ENCODE results near the gene SIPA1. TPM values are rescaled to one million over a fixed set of nuclear protein-coding genes. Genes with fewer than 3 reads are reported as not detected.

Gene SIPA1
- total RNA-seq, 1 experiment from 2014 or later = 65.4 TPM

DNA sequence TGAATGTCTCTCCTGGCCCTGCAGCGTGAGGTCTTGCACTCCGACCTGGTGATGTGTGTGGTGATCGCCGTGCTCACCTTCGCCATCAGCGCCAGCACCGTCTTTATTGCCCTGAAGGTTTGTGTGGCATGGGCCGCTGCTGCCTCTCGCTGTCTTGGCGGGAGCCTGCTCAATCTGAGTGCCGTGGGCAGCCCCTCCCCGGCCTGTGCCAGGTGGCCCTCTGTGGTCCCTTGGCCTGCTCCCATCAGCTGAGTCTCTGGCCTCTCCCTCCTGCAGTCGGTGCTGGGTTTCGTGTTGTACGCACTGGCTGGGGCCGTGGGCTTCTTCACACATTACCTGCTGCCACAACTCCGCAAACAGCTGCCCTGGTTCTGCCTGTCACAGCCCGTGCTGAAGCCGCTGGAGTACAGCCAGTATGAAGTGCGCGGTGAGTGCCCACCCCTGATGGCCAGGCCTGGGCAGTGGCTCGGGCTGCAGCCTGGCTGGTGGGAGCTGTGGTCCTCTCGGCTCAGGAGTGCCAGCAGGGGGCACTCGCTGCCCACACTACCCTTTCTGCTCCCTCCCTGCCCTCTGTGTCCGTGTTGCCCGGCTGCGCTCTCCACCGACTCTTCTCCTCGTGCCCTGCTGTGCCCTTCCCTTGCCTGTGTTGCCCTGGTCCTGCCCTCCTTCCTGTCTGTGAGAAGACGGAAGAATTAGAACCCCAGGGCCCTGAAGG lies 12.1 kb upstream of the SIPA1 start (continued):
- no peak for TF ChIP-seq GABPB1 (CRISPR knock-in tag; IDR thresholded peaks at IDR 0.05)

GRCh38 chr11:65627202-65627601 lies 10.7 kb upstream of the SIPA1 start:
- ChIA-PET CTCF (interaction anchor here (1.6 to 2.5 kb wide), 3 partner anchors 11 to 36 kb away, joined by 8 to 31 read pairs (median 8); partner anchors contain the start of gene SIPA1), POLR2A (no interaction called here)
- TF ChIP-seq ZNF232 (CRISPR knock-in tag; IDR thresholded peaks at IDR 0.05) (no peak), CREM (CRISPR knock-in tag; IDR thresholded peaks at IDR 0.05) (no peak), ZMAT4 (CRISPR knock-in tag; IDR thresholded peaks at IDR 0.05) (no peak), ZNF263 (CRISPR knock-in tag; IDR thresholded peaks at IDR 0.05; ENCODE audit: low read depth) (no peak), EMX1 (CRISPR knock-in tag; IDR thresholded peaks at IDR 0.05) (no peak), ELF4 (CRISPR knock-in tag; IDR thresholded peaks at IDR 0.05; ENCODE audit: low read depth) (no peak), FOXK1 (CRISPR knock-in tag; IDR thresholded peaks at IDR 0.05) (no peak), ZSCAN18 (CRISPR knock-in tag; IDR thresholded peaks at IDR 0.05) (no peak), MYBL2 (CRISPR knock-in tag; IDR thresholded peaks at IDR 0.05) (no peak), ZNF416 (CRISPR knock-in tag; IDR thresholded peaks at IDR 0.05) (no peak), RELA (CRISPR knock-in tag; IDR thresholded peaks at IDR 0.05; ENCODE audit: borderline replicate concordance) (no peak), TEAD1 (CRISPR knock-in tag; IDR thresholded peaks at IDR 0.05) (no peak), NFYB (CRISPR knock-in tag; conservative IDR thresholded peaks at IDR 0.05; ENCODE audit: low read depth) (no peak), JUN (CRISPR knock-in tag; IDR thresholded peaks at IDR 0.05) (no peak)
- H3K27ac Mint-ChIP-seq = no peak overlapping the region
- no peaks in the 10 kb centered on the region for H3K9me3 Mint-ChIP-seq
- H3K36me3 Mint-ChIP-seq = peaks cover 25% of the 10 kb centered on the region
- DNase-seq (ENCODE audit: low spot score) = no peak
- no peaks in the 10 kb centered on the region for H3K27me3 Mint-ChIP-seq (ENCODE audit: low read depth)
- H3K4me1 Mint-ChIP-seq = no peaks in the 10 kb centered on the region
- no peak overlapping the region for H3K4me3 Mint-ChIP-seq
- no peak for ATAC-seq

- CTCF ChIA-PET = no interaction called here
- no peaks in the 10 kb centered on the region for H3K4me1 Mint-ChIP-seq
- no peak overlapping the region for H3K27ac Mint-ChIP-seq
- DNase-seq (ENCODE audit: low spot score) (no peak), ATAC-seq (no peak)
- POLR2A ChIA-PET = no interaction called here
- H3K9me3 Mint-ChIP-seq = no peaks in the 10 kb centered on the region
- no peak overlapping the region for H3K4me3 Mint-ChIP-seq
- H3K36me3 Mint-ChIP-seq = peaks cover 17% of the 10 kb centered on the region
- no peaks in the 10 kb centered on the region for H3K27me3 Mint-ChIP-seq (ENCODE audit: low read depth)
- TF ChIP-seq ESRRA (CRISPR knock-in tag; IDR thresholded peaks at IDR 0.05; ENCODE audit: borderline replicate concordance) (no peak), MAX (CRISPR knock-in tag; IDR thresholded peaks at IDR 0.05) (no peak), PRDM15 (CRISPR knock-in tag; IDR thresholded peaks at IDR 0.05) (no peak), GABPB1 (CRISPR knock-in tag; IDR thresholded peaks at IDR 0.05) (no peak), RORB (CRISPR knock-in tag; IDR thresholded peaks at IDR 0.05) (no peak), FOXK1 (CRISPR knock-in tag; IDR thresholded peaks at IDR 0.05) (no peak), CDX4 (CRISPR knock-in tag; IDR thresholded peaks at IDR 0.05; ENCODE audit: borderline replicate concordance) (no peak), CBFB (CRISPR knock-in tag; IDR thresholded peaks at IDR 0.05; ENCODE audit: low read depth) (no peak), RELA (CRISPR knock-in tag; IDR thresholded peaks at IDR 0.05; ENCODE audit: borderline replicate concordance) (no peak)
- TF ChIP-seq, protein P1, sequence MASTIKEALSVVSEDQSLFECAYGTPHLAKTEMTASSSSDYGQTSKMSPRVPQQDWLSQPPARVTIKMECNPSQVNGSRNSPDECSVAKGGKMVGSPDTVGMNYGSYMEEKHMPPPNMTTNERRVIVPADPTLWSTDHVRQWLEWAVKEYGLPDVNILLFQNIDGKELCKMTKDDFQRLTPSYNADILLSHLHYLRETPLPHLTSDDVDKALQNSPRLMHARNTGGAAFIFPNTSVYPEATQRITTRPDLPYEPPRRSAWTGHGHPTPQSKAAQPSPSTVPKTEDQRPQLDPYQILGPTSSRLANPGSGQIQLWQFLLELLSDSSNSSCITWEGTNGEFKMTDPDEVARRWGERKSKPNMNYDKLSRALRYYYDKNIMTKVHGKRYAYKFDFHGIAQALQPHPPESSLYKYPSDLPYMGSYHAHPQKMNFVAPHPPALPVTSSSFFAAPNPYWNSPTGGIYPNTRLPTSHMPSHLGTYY (CRISPR knock-in tag; IDR thresholded peaks at IDR 0.05) = no peak
These were observed 8.3 kb upstream of the SIPA1 start for GRCh38 chr11:65629579-65629978.

Measured in WTC11 (cell line).